BLaER1 (cell line): ENCODE measurements around the gene IFNGR1.

Source experiments
- H3K27ac ChIP-seq: shearing (Covaris generic); formaldehyde crosslinking; 2 replicates; pipeline ENCODE4 v1.8.1; 2022
- H3K27me3 ChIP-seq: shearing (Covaris generic); formaldehyde crosslinking; 2 replicates; pipeline ENCODE4 v1.8.1; 2022
- H3K36me3 ChIP-seq: shearing (Covaris generic); formaldehyde crosslinking; 2 replicates; pipeline ENCODE4 v1.8.1; 2022
- H3K4me1 ChIP-seq: shearing (Covaris generic); formaldehyde crosslinking; 2 replicates; pipeline ENCODE4 v1.8.1; 2022
- H3K4me2 ChIP-seq: shearing (Covaris generic); formaldehyde crosslinking; 2 replicates; pipeline ENCODE4 v1.8.1; 2022
- H3K4me3 ChIP-seq: shearing (Covaris generic); formaldehyde crosslinking; 2 replicates; pipeline ENCODE4 v1.8.1; 2022
- H3K9ac ChIP-seq: shearing (Covaris generic); formaldehyde crosslinking; 2 replicates; pipeline ENCODE4 v1.8.1; 2022
- H3K9me3 ChIP-seq: shearing (Covaris generic); formaldehyde crosslinking; 2 replicates; pipeline ENCODE4 v1.8.1; 2022
- H4K20me1 ChIP-seq: shearing (Covaris generic); formaldehyde crosslinking; 2 replicates; pipeline ENCODE4 v1.8.1; 2022
- Cebpa-rat ChIP-seq: shearing (Covaris generic); IDR thresholded peaks from 2 replicates; pipeline ENCODE4 v1.8.1; 2022

The IFNGR1 gene

DNA sequence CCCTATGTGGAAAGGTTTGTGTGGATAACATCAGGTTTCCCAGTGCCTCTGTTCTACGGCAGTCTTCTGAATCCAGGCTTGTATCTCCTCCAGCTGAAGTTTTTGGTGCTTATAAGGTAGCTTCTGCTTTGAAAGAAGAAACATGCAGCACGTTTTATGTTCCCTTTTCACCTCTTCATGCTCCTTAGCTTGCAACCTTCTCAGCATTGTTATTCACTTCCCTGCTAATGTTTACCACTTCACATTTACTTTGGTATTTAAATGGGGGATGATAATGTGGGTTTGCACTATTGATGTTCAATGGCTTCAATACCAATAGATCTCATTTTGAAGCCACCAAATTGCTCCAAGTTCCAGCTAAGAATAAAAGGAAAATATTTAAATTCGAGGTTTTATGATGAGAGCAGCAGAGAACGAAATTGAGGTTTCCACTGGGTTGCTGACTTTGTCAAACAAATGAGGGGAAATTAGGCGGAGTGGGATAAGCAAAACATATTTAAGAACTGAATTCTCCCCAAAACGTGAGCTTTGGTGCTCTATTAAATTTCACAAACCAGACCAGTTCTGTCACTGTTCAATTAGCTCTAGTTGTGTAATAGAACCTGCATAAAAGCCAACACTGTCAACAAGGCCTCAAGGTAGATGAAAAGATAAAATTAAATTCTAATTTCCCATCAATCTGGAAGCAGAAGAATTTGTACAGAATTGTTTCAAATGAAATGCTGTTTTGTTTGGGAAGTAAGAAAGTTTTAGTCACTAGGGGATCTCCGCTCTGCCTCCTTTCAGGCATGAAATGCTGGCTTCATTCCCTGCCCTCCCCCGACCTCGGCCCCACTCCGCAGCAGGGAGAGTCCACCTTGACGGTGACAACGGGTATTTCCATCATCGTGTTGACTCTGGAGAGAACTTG is 47.1 kb downstream of the IFNGR1 start:
- peaks cover 23% of the 10 kb centered on the region for H3K4me1 ChIP-seq
- no peak overlapping the region for H3K4me2 ChIP-seq
- TF ChIP-seq Cebpa-rat = no peak
- H3K4me3 ChIP-seq = no peak overlapping the region
- no peaks in the 10 kb centered on the region for H4K20me1 ChIP-seq
- no peak overlapping the region for H3K9ac ChIP-seq
- H3K27ac ChIP-seq = no peak overlapping the region
- H3K27me3 ChIP-seq = no peaks in the 10 kb centered on the region
- peaks cover 29% of the 10 kb centered on the region for H3K9me3 ChIP-seq
- no peaks in the 10 kb centered on the region for H3K36me3 ChIP-seq

GRCh38 chr6:137171053-137171374 is 48.2 kb downstream of the IFNGR1 start:
- H3K4me3 ChIP-seq = no peak overlapping the region
- no peaks in the 10 kb centered on the region for H3K36me3 ChIP-seq
- H3K4me2 ChIP-seq = no peak overlapping the region
- H3K27ac ChIP-seq = no peak overlapping the region
- no peak overlapping the region for H3K9ac ChIP-seq
- H3K9me3 ChIP-seq = peaks cover 38% of the 10 kb centered on the region
- TF ChIP-seq Cebpa-rat = no peak
- H4K20me1 ChIP-seq = no peaks in the 10 kb centered on the region
- H3K4me1 ChIP-seq = peaks cover 20% of the 10 kb centered on the region; the same call in 1 of the 2 replicates
- H3K27me3 ChIP-seq = no peaks in the 10 kb centered on the region

GRCh38 chr6:137170266-137171052 is 48.7 kb downstream of the IFNGR1 start:
- Histone ChIP-seq H3K4me3 (no peak overlapping the region), H3K27me3 (no peaks in the 10 kb centered on the region), H3K4me1 (peaks cover 17% of the 10 kb centered on the region; the same call in 1 of the 2 replicates), H3K27ac (no peak overlapping the region), H3K4me2 (no peak overlapping the region), H3K36me3 (no peaks in the 10 kb centered on the region), H3K9ac (no peak overlapping the region), H3K9me3 (peaks cover 44% of the 10 kb centered on the region), H4K20me1 (no peaks in the 10 kb centered on the region)
- no peak for TF ChIP-seq Cebpa-rat

DNA sequence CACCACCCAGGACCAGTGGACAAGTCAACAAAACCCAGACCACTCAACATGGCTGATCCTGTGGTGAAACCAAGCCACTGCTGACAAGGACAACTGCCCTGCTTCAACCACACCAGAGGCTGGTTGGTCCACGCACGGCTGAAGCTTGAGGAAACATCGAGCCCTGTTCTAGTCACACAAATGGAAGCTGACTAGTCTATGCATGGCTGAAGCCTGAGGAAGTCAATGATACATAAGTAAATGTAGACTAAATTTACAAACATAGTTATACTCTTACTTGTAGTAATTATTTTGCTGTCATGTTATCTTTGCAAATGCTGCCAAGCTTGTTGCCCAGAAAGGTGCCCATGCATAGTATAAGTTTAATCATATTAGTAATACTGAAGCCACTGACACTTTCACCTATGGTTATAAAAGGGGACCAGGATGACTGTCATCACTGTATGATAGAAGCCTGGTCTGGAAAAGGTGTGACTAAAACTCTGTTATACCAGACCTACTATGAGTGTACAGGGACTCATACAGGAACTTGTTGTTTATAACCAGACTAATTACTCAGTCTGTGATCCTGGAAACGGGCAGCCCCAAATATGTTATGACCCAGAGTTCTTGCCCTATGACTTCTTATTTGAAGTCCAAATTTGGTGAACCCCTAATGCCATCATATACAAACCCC is 51.3 kb downstream of the IFNGR1 start:
- no peak overlapping the region for H3K4me3 ChIP-seq
- H3K36me3 ChIP-seq = peaks cover 8% of the 10 kb centered on the region; the same call in 1 of the 2 replicates
- no peak for TF ChIP-seq Cebpa-rat
- H3K27me3 ChIP-seq = no peaks in the 10 kb centered on the region
- peaks cover 11% of the 10 kb centered on the region; the same call in 1 of the 2 replicates for H3K4me1 ChIP-seq
- H3K27ac ChIP-seq = no peak overlapping the region
- H3K9me3 ChIP-seq = peaks cover 62% of the 10 kb centered on the region
- no peak overlapping the region for H3K4me2 ChIP-seq
- H3K9ac ChIP-seq = no peak overlapping the region
- H4K20me1 ChIP-seq = no peaks in the 10 kb centered on the region

DNA sequence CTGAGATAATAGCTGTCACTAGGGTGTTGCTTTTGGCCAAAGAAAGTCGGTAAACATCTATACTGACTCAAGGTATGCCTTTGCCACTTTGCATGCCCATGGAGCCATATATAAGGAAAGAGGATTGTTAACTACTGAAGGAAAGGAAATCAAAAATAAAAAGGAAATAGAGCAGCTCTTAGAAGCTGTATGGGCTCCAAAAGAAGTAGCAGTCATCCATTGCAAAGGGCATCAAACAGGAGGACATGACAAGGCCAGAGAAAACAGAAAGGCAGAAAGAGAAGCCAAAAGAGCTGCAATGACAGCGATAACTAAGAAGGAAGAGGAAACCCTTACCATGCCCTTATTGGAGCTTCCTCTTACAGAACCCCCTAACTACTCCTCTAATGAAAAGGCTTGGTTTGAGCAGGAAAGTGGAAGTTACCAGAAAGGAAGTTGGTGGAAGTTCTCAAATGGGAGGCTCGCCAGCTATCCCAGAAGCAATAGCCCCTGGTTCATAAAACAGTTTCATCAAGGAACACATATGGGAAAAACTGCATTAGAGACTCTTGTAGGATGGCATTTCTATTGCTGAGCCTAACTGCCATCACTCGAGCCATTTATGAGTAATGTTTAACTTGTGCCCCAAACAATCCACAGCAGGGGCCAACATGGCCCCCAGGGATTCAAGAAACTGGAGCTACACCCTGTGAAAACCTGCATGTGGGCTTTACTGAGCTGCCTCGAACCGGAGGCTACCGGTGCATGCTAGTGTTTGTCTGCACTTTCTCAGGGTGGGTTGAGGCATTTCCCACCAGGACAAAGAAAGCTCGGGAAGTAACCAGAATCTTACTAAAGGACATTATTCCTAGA is 52.7 kb downstream of the IFNGR1 start:
- Histone ChIP-seq H3K9me3 (peaks cover 65% of the 10 kb centered on the region), H3K4me3 (no peak overlapping the region), H3K4me2 (0 out of 2 replicates have a peak overlapping the region, but pooled peaks have one; percentile 10), H3K36me3 (peaks cover 8% of the 10 kb centered on the region; the same call in 1 of the 2 replicates), H3K27me3 (no peaks in the 10 kb centered on the region), H3K27ac (no peak overlapping the region), H3K9ac (no peak overlapping the region), H4K20me1 (no peaks in the 10 kb centered on the region), H3K4me1 (peaks cover 11% of the 10 kb centered on the region; the same call in 1 of the 2 replicates)
- no peak for TF ChIP-seq Cebpa-rat

- no peak overlapping the region for H3K27ac ChIP-seq
- TF ChIP-seq Cebpa-rat = no peak
- H3K9ac ChIP-seq = no peak overlapping the region
- no peak overlapping the region for H3K4me3 ChIP-seq
- peaks cover 11% of the 10 kb centered on the region; the same call in 1 of the 2 replicates for H3K4me1 ChIP-seq
- H4K20me1 ChIP-seq = no peaks in the 10 kb centered on the region
- H3K36me3 ChIP-seq = peaks cover 8% of the 10 kb centered on the region; the same call in 1 of the 2 replicates
- H3K9me3 ChIP-seq = peaks cover 57% of the 10 kb centered on the region
- no peaks in the 10 kb centered on the region for H3K27me3 ChIP-seq
- H3K4me2 ChIP-seq = no peak overlapping the region
These were observed 53.6 kb downstream of the IFNGR1 start for GRCh38 chr6:137165375-137166246.

GRCh38 chr6:137163732-137164318 is 55.4 kb downstream of the IFNGR1 start:
- Histone ChIP-seq H4K20me1 (no peaks in the 10 kb centered on the region), H3K4me3 (peak overlapping the region; percentile 28; the same call in 1 of the 2 replicates), H3K9me3 (peaks cover 54% of the 10 kb centered on the region), H3K4me1 (peaks cover 11% of the 10 kb centered on the region; the same call in 1 of the 2 replicates), H3K4me2 (no peak overlapping the region), H3K36me3 (peaks cover 8% of the 10 kb centered on the region; the same call in 1 of the 2 replicates), H3K27me3 (no peaks in the 10 kb centered on the region), H3K9ac (no peak overlapping the region), H3K27ac (no peak overlapping the region)
- TF ChIP-seq Cebpa-rat = no peak
